Measurements from ENCODE around the gene GLP1R.

GLP1R gene

DNA sequence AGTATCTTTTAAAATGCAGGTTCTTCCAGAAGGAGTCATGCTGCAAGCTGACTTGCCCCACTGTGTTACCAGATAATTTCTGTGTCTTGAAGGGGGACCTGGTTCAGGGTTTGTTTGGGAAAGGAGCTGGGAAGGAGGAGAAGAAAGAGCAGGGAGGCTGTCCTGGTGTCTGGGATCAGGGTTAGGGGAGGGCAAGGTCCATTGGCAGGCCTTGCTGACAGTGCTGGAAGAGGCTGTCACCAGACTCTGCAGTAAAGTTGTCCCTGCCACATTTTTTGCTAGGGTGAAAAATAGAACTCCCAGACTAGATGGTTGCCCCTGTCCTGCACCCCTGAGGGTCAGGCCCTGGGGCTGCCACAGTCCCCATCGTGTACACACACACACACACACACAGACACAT is 14.9 kb downstream of the GLP1R start:
- no peak overlapping the region for H3K9ac ChIP-seq (ENCODE audit: low read length)
- H3K4me2 ChIP-seq (ENCODE audit: low read depth, low read length, poor library complexity, severe bottlenecking): no peak overlapping the region
- no peaks in the 10 kb centered on the region for H3K9me2 ChIP-seq (replicated peaks; ENCODE audit: insufficient read depth, low read length)
- H3K36me3 ChIP-seq (ENCODE audit: low read length): no peaks in the 10 kb centered on the region
- H2AFZ ChIP-seq (ENCODE audit: low read depth, low read length, severe bottlenecking): no peak overlapping the region
- H3K27me3 ChIP-seq (ENCODE audit: low read length): no peaks in the 10 kb centered on the region
- no peaks in the 10 kb centered on the region for H3F3A ChIP-seq (ENCODE audit: insufficient read depth)
- no peaks in the 10 kb centered on the region for H3K79me2 ChIP-seq (ENCODE audit: insufficient read depth, low read length)
- H3K27ac ChIP-seq (ENCODE audit: low read depth, low read length): no peak overlapping the region
- H4K20me1 ChIP-seq (ENCODE audit: low read depth, low read length): no peaks in the 10 kb centered on the region
- no peaks in the 10 kb centered on the region for H3K9me3 ChIP-seq (ENCODE audit: insufficient read depth, low read length)
- no peak overlapping the region for H3K4me3 ChIP-seq (ENCODE audit: insufficient read depth, low read length, poor library complexity, severe bottlenecking)
- TF ChIP-seq, protein P1, sequence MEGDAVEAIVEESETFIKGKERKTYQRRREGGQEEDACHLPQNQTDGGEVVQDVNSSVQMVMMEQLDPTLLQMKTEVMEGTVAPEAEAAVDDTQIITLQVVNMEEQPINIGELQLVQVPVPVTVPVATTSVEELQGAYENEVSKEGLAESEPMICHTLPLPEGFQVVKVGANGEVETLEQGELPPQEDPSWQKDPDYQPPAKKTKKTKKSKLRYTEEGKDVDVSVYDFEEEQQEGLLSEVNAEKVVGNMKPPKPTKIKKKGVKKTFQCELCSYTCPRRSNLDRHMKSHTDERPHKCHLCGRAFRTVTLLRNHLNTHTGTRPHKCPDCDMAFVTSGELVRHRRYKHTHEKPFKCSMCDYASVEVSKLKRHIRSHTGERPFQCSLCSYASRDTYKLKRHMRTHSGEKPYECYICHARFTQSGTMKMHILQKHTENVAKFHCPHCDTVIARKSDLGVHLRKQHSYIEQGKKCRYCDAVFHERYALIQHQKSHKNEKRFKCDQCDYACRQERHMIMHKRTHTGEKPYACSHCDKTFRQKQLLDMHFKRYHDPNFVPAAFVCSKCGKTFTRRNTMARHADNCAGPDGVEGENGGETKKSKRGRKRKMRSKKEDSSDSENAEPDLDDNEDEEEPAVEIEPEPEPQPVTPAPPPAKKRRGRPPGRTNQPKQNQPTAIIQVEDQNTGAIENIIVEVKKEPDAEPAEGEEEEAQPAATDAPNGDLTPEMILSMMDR (IDR thresholded peaks at IDR 0.05; ENCODE audit: insufficient read depth, low read length, poor library complexity, severe bottlenecking): no peak
- no peak for TF ChIP-seq EZH2phosphoT487 (conservative IDR thresholded peaks at IDR 0.05; ENCODE audit: low read length)

GRCh38 chr6:39065561-39065960 is 17.0 kb downstream of the GLP1R start:
- no peaks in the 10 kb centered on the region for H3F3A ChIP-seq (ENCODE audit: insufficient read depth)
- H2AFZ ChIP-seq (ENCODE audit: low read depth, low read length, severe bottlenecking): no peak overlapping the region
- H4K20me1 ChIP-seq (ENCODE audit: low read depth, low read length): no peaks in the 10 kb centered on the region
- no peak overlapping the region for H3K4me2 ChIP-seq (ENCODE audit: low read depth, low read length, poor library complexity, severe bottlenecking)
- no peak overlapping the region for H3K9ac ChIP-seq (ENCODE audit: low read length)
- TF ChIP-seq, protein P1 (IDR thresholded peaks at IDR 0.05; ENCODE audit: insufficient read depth, low read length, poor library complexity, severe bottlenecking): no peak
- TF ChIP-seq EZH2phosphoT487 (conservative IDR thresholded peaks at IDR 0.05; ENCODE audit: low read length): no peak
- no peaks in the 10 kb centered on the region for H3K9me3 ChIP-seq (ENCODE audit: insufficient read depth, low read length)
- H3K27me3 ChIP-seq (ENCODE audit: low read length): no peaks in the 10 kb centered on the region
- H3K27ac ChIP-seq (ENCODE audit: low read depth, low read length): no peak overlapping the region
- no peaks in the 10 kb centered on the region for H3K9me2 ChIP-seq (replicated peaks; ENCODE audit: insufficient read depth, low read length)
- no peaks in the 10 kb centered on the region for H3K36me3 ChIP-seq (ENCODE audit: low read length)
- H3K79me2 ChIP-seq (ENCODE audit: insufficient read depth, low read length): no peaks in the 10 kb centered on the region
- no peak overlapping the region for H3K4me3 ChIP-seq (ENCODE audit: insufficient read depth, low read length, poor library complexity, severe bottlenecking)

GRCh38 chr6:39068391-39068790 is 19.8 kb downstream of the GLP1R start:
- Histone ChIP-seq H3F3A (ENCODE audit: insufficient read depth) (no peaks in the 10 kb centered on the region), H3K4me2 (ENCODE audit: low read depth, low read length, poor library complexity, severe bottlenecking) (no peak overlapping the region), H3K79me2 (ENCODE audit: insufficient read depth, low read length) (no peaks in the 10 kb centered on the region), H2AFZ (ENCODE audit: low read depth, low read length, severe bottlenecking) (no peak overlapping the region), H3K36me3 (ENCODE audit: low read length) (no peaks in the 10 kb centered on the region), H3K9ac (ENCODE audit: low read length) (no peak overlapping the region), H3K9me2 (replicated peaks; ENCODE audit: insufficient read depth, low read length) (no peaks in the 10 kb centered on the region), H3K27ac (ENCODE audit: low read depth, low read length) (no peak overlapping the region), H4K20me1 (ENCODE audit: low read depth, low read length) (no peaks in the 10 kb centered on the region), H3K9me3 (ENCODE audit: insufficient read depth, low read length) (no peaks in the 10 kb centered on the region), H3K4me3 (ENCODE audit: insufficient read depth, low read length, poor library complexity, severe bottlenecking) (no peak overlapping the region), H3K27me3 (ENCODE audit: low read length) (no peaks in the 10 kb centered on the region)
- TF ChIP-seq, protein P1 (IDR thresholded peaks at IDR 0.05; ENCODE audit: insufficient read depth, low read length, poor library complexity, severe bottlenecking): no peak
- TF ChIP-seq EZH2phosphoT487 (conservative IDR thresholded peaks at IDR 0.05; ENCODE audit: low read length): no peak
